ENCODE results near the gene PTPN5.
A peak's percentile ranks its signal among the peaks of the same experiment; 100 is the strongest.

Gene PTPN5

GRCh38 chr11:18791969-18792628 lies 501 bp upstream of the PTPN5 start:
- Histone ChIP-seq H3K9me3 (ENCODE audit: control insufficient read depth, low read length) (no peaks in the 10 kb centered on the region), H3K4me1 (no peaks in the 10 kb centered on the region), H2AFZ (no peak overlapping the region), H3K27ac (no peak overlapping the region), H3K4me3 (ENCODE audit: low read depth, low read length) (no peak overlapping the region), H3K36me3 (ENCODE audit: control insufficient read depth, insufficient read depth, low read length) (no peaks in the 10 kb centered on the region), H3K4me2 (ENCODE audit: low read length) (peak overlapping the region; percentile 26), H3K9ac (no peak overlapping the region), H3K79me2 (no peaks in the 10 kb centered on the region), H3K27me3 (ENCODE audit: control insufficient read depth, insufficient read depth, low read length) (no peaks in the 10 kb centered on the region)
- no peak for TF ChIP-seq CTCF (IDR thresholded peaks at IDR 0.05)

- no peak overlapping the region for H2AFZ ChIP-seq
- H3K27ac ChIP-seq: no peak overlapping the region
- H3K36me3 ChIP-seq (ENCODE audit: control insufficient read depth, insufficient read depth, low read length): no peaks in the 10 kb centered on the region
- H3K27me3 ChIP-seq (ENCODE audit: control insufficient read depth, insufficient read depth, low read length): no peaks in the 10 kb centered on the region
- no peak for TF ChIP-seq CTCF (IDR thresholded peaks at IDR 0.05)
- H3K79me2 ChIP-seq: no peaks in the 10 kb centered on the region
- H3K9me3 ChIP-seq (ENCODE audit: control insufficient read depth, low read length): no peaks in the 10 kb centered on the region
- H3K4me3 ChIP-seq (ENCODE audit: low read depth, low read length): no peak overlapping the region
- H3K9ac ChIP-seq: no peak overlapping the region
- no peak overlapping the region for H3K4me2 ChIP-seq (ENCODE audit: low read length)
- H3K4me1 ChIP-seq: no peaks in the 10 kb centered on the region
Observed at GRCh38 chr11:18790883-18791206, 753 bp downstream of the PTPN5 start.

GRCh38 chr11:18789942-18790341 lies 1.7 kb downstream of the PTPN5 start:
- H3K36me3 ChIP-seq (ENCODE audit: control insufficient read depth, insufficient read depth, low read length): no peaks in the 10 kb centered on the region
- H3K27ac ChIP-seq: no peak overlapping the region
- no peaks in the 10 kb centered on the region for H3K27me3 ChIP-seq (ENCODE audit: control insufficient read depth, insufficient read depth, low read length)
- no peaks in the 10 kb centered on the region for H3K9me3 ChIP-seq (ENCODE audit: control insufficient read depth, low read length)
- no peak for TF ChIP-seq CTCF (IDR thresholded peaks at IDR 0.05)
- H3K79me2 ChIP-seq: no peaks in the 10 kb centered on the region
- H2AFZ ChIP-seq: no peak overlapping the region
- H3K4me3 ChIP-seq (ENCODE audit: low read depth, low read length): no peak overlapping the region
- no peak overlapping the region for H3K9ac ChIP-seq
- H3K4me1 ChIP-seq: no peaks in the 10 kb centered on the region
- no peak overlapping the region for H3K4me2 ChIP-seq (ENCODE audit: low read length)

- Histone ChIP-seq H3K79me2 (no peaks in the 10 kb centered on the region), H3K4me3 (ENCODE audit: low read depth, low read length) (no peak overlapping the region)
- no peak for TF ChIP-seq CTCF (IDR thresholded peaks at IDR 0.05)
Observed at GRCh38 chr11:18785411-18785810, 6.2 kb downstream of the PTPN5 start.

GRCh38 chr11:18780896-18781295 lies 10.7 kb downstream of the PTPN5 start:
- H3K4me2 ChIP-seq (ENCODE audit: low read length): no peak overlapping the region
- H3K4me1 ChIP-seq: no peaks in the 10 kb centered on the region
- H2AFZ ChIP-seq: no peak overlapping the region
- no peaks in the 10 kb centered on the region for H3K79me2 ChIP-seq
- no peak overlapping the region for H3K27ac ChIP-seq
- H3K9me3 ChIP-seq (ENCODE audit: control insufficient read depth, low read length): no peaks in the 10 kb centered on the region
- TF ChIP-seq CTCF (IDR thresholded peaks at IDR 0.05): no peak
- no peak overlapping the region for H3K4me3 ChIP-seq (ENCODE audit: low read depth, low read length)
- no peaks in the 10 kb centered on the region for H3K36me3 ChIP-seq (ENCODE audit: control insufficient read depth, insufficient read depth, low read length)
- H3K27me3 ChIP-seq (ENCODE audit: control insufficient read depth, insufficient read depth, low read length): no peaks in the 10 kb centered on the region
- H3K9ac ChIP-seq: no peak overlapping the region

More at GRCh38 chr11:18785411-18785810, 6.2 kb downstream of the PTPN5 start:
- no peaks in the 10 kb centered on the region for H3K9me3 ChIP-seq (ENCODE audit: control insufficient read depth, low read length)
- H3K36me3 ChIP-seq (ENCODE audit: control insufficient read depth, insufficient read depth, low read length): no peaks in the 10 kb centered on the region
- no peak overlapping the region for H3K27ac ChIP-seq
- H3K4me1 ChIP-seq: no peaks in the 10 kb centered on the region
- H2AFZ ChIP-seq: no peak overlapping the region
- no peaks in the 10 kb centered on the region for H3K27me3 ChIP-seq (ENCODE audit: control insufficient read depth, insufficient read depth, low read length)
- H3K9ac ChIP-seq: no peak overlapping the region
- no peak overlapping the region for H3K4me2 ChIP-seq (ENCODE audit: low read length)

All from parathyroid adenoma (tissue), 2 donors.